Stimulated activated CD4-positive, alpha-beta T cell treated with anti-CD3 and anti-CD28 coated beads, TNF-alpha, amount 100 ng/mL, for 24 hours (primary cell): ENCODE measurements around the gene PLEKHN1.
"Not testable (repeated sequence)": the region's sequence is repeated elsewhere in the genome, so short reads cannot be mapped to it uniquely, and the experiment has no call there.

ENCODE experiments used
- DNase-seq, 3 experiments: peaks; one replicate each; pipeline ENCODE4 v3.0.0-alpha.2; 2020; ENCODE audit warnings: low read depth in 3 of 3

Gene PLEKHN1

DNA sequence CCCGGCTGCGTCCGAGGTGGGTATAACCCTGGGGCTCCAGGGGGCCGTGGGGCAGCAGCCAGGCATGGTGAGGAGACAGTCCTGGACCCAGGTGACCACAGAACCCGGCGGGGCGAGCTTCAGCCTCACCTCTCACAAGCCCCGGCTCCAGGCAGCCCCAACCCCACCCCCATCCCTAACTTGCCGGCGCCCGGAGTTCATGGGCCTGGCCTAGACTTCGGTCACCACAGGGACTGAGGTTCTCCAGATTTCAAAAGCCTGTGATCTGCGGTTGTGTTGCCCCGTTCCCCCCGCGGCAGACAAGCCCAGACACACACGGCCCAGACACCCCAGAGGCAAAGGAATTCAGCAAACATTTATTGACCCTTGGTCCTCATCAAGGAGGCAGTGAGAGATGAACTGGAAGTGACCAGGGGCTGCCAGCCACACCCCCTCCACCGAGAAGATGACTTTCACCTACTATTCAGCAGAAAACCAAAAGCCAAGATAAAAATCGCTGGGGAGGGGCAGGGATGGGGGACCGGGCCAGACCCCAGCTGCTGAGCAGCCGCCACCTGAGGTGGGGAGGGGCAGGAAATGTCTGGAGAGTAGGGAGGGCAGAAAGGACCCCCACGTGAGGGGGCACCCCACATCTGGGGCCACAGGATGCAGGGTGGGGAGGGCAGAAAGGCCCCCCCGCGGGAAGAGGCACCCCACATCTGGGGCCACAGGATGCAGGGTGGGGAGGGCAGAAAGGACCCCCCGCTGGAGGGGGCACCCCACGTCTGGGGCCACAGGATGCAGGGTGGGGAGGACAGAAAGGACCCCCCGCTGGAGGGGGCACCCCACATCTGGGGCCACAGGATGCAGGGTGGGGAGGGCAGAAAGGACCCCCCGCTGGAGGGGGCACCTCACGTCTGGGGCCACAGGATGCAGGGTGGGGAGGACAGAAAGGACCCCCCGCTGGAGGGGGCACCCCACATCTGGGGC, 29.7 kb downstream of the PLEKHN1 start:
- DNase-seq: no peak

DNA sequence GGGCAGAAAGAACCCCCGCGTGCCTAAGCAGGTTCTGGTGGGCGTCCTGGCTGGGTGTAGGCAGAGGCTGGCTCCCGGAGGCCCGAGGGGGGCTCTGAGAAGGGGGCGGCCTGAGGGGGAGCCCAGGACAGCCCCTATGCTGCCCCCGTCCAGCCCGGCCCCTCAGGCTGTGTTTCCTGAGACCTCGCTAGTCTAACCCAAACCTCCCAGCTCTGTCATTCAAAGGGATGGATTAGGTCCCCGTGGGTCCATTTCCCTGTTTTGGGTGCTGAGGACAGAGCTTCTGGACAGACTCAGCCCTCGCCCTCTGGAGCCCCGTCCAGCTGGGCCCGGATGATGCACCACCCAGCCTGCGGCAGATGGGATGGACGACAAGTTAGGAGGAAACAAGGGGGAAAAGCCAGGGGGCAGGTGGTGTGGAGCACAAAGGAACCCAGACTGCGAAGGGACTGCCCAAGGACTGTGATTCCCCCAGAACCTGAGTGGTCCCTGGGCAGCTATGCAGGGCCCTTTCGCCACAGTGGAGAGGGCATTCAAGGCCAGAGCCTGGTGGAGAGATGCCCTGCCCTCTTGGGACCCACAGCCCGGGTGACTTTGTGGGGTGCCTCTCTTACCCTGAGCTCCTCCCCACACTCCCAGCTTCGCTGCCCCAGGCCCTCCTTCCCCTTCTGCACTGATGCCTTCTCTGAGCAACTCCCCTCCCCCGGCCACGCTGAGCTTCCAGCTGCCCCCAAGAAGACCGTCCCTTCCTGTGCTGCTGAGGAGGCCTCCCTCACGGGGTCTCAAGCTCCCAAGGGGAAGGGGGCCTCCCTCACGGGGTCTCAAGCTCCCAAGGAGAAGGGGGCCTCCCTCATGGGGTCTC, 30.8 kb downstream of the PLEKHN1 start:
- DNase-seq: no peak

DNA sequence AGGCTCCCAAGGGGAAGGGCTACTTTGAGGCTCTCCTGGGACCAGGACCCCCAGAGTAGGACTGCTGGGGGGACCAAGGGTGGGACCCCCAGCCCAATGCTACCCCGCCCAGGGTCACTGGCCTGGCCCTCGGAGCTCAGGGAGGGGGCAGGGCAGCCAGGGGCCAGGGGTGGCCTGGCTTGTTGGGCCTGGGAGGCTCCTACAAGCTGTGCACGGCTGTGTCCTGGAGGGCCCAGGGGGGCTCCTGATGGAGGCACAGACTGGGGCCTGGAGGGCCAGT, 31.4 kb downstream of the PLEKHN1 start:
- no peak for DNase-seq

DNA sequence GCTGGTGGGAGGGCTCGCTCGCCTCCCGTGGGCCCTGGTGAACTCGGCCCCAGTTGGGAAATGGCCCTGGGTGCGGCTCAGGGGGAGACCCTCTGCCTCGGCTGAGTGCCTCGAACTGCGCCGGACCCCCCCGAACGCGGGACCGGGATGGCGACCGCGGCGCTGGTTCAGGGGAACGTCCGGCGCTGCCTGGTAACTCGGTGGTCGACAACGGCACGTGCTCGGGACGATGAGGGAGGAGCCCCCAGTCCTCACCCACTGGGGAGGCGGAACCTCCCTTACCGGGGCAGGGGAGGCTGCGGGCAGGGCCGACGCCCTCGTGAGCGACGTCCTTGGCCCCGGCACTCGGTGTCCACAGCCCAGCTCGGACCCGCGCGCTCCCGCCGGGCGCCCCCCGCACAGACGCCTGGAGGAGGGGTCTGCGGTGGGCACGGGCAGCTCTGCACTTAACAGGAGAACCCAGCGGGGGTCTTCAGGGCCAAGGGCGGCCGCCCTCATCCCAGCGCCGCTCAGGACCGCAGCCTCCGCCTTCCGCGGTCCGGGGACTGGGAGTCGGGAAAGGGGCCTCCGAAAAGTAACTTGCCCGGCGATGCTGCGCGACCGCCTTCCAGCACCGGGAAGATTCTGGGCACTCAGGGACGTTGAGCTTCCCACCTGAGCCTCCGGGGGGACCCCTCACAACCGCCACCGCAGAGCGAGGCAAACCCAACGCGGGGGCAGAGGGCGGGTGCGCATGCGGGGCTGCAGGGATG, 31.9 kb downstream of the PLEKHN1 start:
- no peak for DNase-seq

DNA sequence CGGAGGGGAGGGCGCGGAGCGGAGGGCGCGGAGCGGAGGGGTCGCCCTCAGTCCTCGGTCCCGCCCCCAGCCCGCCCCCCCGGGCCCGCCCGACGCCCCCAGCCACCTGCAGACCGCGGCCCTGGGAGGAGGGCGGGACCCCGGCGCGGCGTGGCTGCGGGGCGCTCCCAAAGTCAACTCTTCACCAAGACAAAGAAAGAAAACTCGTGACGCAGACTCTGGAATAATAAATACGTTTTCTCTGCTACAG, 32.4 kb downstream of the PLEKHN1 start:
- no peak for DNase-seq

DNA sequence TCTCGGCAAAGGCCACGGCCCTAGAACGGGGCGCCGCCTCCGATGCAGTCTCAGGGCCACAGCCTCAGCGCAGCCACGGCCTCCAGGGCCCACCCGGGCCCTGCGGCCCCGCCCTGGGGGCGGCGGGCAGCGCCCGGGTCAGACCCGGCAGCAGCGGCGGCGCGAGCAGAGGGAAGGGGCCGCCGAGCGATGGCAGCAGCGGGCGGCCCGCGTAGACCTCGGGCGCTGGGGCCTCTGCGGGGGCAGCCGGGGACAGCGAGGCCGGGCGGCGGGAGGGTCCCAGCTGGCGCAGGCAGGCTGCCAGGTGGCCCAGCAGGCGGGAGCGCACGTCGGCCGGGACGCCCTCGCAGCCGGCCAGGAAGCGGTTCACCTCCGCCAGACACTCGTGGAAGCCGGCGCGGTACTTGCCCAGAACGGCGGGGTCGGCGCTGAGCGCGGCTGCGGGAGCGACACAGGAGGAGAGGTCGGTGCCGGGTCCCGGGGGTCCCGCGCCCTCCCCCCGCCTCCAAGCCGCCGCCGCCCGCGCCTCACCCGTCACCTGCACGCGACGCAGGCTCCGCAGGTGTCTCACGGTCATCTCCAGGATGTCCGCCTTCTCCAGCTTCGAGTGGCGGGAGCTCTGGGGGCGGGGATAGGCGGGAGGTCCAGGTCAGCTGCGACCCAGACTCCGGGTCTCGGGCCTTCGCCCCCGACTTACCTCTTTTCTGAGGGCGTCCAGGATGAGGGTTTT, 32.9 kb downstream of the PLEKHN1 start:
- DNase-seq: no peak

DNA sequence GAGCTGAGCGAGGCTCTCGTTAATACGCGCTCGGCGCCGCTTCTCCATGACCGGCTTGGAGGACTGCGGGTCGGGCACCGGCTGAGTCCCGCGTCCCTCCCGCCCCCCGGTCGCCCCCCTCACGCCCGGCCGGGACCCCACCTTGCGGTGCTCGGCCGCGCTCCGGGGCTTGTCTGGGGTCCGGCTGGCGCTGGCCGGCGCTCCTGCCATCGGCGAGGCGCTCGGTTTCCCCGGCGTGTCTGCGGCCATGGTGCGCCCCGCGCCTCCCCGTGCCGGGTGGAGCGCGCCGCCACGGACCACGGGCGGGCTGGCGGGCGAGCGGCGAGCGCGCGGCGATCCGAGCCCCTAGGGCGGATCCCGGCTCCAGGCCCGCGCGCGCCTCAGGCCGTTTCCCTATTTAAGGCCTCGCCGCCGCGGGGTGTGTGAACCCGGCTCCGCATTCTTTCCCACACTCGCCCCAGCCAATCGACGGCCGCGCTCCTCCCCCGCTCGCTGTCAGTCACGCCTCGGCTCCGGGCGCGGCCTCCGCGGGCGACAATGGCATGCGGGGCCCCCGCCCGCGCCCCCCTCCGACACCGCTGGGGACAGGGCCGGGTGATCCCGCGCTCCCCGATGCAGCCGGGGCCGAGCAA, 33.6 kb downstream of the PLEKHN1 start, which contains the start of gene HES4:
TSS of gene HES4 (minus strand) at position 373 of the 632 bp plus-strand sequence. CDS start at position 249, 124 bp downstream.
- peak in 1 of 3 experiments; percentile 66 for DNase-seq

DNA sequence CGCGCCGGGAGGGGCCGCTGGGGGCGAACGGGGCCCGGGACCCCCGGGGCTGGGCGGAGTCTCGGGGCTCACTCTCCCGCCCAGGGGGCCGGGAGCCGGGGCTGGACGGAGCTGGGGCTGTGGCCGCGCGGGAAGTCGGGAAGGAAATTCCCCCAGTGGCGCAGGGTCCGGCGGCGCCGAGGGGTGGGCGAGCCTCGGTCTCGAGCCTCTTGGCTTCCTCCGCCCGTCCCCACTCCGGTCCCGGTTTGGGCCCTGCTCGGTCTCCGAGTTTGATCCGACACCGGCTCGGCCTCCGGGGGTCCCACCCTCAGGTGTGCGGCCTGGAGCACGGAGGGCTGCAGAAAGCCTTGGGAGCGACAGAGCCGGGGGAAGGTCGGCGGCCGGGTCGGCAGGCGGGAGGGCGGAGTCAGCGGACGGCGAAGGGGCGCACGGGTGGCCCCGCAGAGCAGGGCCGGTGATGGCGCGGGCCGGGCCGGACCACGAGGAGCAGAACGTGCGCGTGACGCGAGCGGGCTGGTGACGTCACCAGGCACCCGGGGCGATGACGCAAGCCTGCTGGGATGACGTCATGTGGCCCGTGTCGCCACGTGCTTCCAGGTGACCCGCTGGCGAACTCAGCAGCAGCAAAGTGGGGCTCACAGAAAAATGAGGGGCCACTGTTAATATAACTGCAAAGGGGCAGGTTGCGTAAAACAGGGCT, 34.2 kb downstream of the PLEKHN1 start:
- DNase-seq: peak; percentile 45 to 50 (median 47)

DNA sequence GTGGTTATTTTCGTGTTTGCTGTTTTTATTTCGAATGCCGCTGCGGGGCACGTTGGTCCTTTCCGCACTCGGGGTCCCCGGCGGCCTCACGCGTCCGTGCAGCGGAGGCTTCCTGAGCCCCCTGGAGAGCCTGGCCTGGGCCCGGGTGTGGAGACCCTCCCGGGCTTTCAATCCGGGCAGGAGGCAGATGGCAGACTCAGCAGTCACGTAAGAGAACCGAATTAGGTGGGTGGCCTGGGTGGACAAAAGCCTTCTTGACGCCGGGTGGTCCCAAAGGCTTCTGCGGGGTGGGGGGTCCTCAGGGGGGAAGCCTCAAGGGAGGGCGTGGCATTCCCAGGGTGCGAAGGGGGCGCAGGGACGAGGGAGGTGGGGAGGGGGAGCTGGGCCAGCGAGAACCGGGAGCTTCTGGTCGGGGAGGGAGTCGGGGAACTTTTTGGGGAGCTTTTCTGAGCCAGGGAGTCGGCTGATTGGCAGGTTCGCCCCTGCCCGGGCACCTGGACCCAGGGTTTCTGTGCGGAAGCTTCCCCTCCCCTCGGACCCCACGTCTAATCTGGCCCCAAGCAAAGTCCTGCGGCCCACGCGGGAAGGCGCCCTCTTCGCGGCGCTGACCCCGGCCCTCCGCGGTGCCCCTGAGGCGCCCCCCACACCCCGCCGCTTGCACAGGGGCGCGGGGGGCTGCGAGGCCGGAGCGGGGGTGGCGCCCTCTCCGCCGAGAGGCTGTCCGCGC, 34.9 kb downstream of the PLEKHN1 start:
- no peak for DNase-seq

DNA sequence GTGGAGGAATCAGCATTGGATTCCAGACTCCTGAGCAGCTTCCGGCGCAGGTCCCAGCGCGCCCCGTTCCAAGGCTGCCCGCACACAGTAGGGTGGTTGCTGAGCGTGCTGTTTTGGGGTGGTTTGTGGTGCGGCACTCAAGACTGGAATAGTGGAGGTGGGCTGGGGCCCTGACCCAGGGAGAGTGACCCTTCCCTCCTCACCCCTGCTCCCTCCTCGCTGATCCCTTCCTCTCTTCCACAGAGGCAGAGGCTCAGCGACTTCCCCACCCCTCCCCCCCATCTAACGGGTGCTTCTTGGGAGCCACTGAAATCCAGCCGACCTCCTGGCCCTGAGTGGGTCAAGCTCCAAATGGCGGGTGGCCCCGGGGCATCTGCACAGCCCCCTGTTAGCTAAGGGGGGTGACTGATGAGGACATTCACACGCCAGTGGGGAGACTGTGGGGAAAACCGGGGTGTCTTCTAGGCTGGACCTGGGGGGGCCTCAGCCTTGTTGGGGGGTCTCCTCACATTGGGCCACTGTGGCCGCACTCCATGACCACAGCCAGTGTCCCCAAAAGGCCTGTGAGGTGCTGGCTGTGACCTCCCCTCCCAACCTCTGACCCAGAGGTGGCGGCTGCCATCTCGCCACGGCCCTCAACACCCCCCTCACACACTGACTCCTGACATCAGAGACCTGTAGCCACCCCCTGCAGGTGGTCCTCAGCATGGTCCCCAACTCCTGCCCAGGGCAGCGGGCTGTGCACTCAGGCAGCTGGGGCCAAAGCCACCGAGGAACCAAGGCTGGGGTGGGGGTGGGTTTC, 37.5 kb downstream of the PLEKHN1 start:
- no peak for DNase-seq

DNA sequence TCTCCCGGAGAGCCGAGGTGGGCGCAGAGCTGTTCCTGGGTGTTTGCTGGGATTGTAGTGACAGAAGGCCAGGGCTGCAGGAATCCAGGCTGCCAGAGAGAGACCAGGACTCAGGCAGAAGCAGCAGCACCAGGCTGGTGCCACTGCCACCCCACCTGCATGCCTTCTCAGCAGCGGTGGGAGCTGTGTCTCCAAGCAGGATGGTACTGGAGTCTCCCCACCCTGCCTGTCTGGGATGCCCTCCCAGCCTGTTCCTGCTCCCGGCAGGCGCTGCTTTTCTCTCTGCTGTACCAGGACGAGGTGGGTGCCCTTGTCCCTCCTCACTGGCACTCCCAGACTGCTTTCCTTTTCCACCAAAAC, 38.1 kb downstream of the PLEKHN1 start:
- DNase-seq: no peak

DNA sequence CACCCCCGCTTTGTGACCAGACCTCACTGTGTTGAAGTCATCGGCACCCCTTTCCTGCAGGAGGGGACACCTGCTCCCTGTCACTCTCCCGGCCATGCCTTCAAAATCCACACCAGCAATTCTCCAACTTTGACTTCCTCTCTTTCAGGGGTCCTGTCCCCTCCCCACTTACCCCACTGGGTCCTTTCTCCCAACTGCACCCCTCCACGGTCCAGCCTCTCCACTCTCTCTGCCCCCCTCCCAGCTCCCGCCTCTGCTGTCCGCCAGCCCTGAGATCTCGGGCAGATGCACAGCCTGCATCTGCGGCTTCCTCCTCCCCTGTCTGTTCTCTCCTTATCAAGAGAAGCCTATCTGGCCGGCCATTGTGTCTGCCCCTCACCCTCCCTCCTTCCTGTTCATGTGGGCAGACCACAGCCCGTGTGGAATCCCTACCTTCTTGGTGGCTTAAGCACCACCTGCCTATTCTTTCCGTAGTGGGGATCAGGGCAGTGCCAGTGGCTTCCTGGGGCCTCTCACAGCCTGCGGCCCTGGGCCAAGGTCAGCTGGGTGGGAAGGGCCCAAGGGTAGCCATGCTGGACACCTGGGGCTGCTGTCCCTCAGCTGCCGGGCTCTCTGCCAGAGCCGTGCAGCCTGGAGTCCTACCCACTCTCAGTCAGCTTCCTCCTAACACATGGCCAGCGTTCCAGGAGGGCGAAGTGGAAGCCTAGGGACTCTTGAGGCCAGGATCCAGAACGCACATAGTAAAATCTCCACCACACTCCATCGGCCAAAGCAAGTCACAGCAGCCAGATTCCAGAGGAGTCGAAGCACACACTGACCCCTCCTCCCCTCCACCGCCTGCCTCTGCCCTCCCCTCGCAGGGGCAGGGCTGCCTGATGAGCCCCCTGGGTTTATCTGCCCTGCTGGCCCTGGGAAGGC, 38.8 kb downstream of the PLEKHN1 start:
- no peak for DNase-seq

DNA sequence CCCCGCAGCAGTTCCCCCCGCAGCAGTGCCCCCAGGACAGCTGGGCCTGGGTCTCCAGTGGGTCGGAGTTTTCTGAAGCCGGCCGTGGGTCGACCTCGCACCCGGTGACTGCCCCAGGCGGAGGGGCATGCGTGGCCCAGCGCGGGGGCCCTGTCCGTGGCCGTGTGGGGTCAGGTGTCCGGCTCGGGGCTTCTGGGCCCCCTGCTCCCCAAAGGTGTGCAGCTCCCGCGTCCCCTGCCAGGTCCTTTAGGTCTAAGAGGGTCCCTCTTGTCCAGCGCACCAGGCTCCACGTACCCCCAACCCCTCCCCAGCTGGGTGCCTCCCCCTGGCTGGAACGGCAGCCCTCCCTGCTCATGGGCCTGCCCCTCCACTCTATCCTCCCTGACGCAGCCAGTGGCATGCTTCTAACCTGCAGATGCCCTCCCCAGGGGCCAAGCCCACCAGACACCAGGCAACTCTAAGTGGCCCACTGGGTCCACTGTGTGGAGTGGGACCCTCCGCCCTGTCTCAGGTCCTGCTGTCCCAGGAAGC, 39.6 kb downstream of the PLEKHN1 start:
- DNase-seq: no peak

DNA sequence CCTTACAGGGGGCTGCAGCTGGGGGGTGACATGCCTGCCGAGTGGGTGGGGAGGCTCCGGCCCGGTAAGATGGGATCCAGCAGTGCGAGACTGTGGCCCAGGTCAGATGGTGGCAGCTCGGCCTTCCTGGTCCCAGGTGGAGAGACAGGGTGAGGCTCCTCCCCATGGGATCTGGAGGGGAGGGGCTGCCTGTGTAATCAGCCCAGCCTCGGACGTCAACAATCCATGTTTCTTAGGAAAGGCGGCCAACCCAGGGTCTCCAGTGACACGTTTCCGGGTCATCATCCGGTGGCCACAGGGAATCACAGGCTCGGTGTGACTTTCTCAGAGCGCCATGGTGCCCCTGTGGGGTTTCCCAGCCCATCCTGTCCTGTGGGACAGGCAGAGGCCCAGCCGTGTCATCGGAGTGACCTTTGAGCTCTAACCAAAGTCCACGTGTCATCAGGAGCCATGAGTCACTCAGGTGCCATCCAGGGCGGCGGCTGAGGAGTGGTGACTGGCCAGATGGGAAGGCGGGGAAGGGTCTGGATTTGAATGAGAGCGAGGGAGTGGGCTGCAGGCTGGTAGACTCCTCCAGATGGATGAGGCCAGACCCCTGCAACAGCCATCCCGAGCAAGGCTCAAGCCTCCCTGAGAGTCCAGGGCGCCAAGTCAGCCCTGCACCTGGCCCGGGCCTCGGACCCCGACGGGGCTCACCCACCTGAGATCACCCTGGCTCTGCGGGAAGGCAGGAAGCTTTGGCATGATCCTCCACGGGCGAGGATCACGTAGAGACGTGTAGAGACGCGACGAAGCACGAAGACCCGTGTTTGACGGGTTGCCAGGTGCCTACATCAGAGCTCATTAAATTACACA, 40.2 kb downstream of the PLEKHN1 start:
- no peak for DNase-seq

DNA sequence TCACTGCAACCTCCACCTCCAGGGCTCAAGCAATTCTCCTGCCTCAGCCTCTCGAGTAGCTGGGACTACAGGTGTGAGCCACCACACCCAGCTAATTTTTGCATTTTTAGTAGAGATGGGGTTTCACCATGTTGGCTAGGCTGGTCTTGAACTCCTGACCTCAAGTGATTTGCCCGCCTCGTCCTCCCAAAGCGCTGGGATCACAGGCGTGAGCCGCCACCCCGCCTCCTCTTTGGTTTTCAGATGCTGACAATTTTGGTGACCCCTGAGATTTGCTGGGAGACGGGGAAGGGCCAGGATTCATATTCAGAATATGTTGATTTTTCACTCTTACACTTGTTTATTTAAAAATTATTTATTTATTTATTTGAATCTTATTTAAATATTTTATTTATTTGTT, 43.8 kb downstream of the PLEKHN1 start:
- DNase-seq: not testable (repeated sequence)

DNA sequence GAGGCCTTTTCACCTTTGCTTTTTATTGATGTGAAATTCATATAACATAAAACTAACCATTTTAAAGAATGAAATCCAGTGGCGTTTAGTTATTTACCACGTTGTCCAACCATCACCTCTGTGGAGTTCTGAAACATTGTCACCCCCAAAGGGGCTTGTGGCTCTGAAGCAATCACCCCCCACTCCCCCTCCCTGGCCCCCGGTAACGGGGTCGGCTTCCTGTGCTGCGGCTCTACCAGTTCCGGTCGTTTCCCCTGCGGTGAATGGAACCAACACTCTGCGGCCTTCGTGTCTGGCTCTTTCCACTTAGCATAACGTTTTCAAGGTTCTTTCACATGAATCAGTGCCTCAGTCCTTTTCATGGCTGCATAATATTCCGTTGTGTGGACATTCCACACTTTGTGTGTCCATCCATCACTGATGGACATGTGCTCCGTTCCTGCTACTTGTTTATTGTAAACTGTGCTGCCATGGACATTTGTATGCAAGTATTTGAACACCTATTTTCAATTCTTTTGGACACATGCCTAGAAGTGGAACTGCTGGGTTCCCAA, 45.2 kb downstream of the PLEKHN1 start:
- no peak for DNase-seq

DNA sequence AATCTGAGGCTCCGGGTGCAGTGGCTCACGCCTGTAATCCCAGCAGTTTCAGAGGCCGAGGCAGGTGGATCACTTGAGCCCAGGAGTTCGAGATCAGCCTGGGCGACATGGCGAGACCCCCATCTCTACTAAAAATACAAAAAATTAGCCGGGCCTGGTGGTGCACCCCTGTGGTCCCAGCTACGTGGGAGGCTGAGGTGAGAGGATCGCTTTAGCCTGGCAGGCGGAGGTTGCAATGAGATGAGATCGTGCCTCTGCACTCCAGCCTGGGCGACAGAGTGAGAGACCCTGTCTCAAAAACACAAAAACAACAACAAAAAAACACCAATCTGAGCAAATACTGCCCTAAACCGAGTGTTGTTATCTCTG, 46.4 kb downstream of the PLEKHN1 start:
- not testable (repeated sequence) for DNase-seq
